GM19240 (cell line): ENCODE results near the gene MINDY4.
"Not testable (repeated sequence)": the region's sequence is repeated elsewhere in the genome, so short reads cannot be mapped to it uniquely, and the experiment has no call there.

Experiments used
- DNase-seq: peaks from one replicate; pipeline ENCODE4 v3.0.0; 2011; ENCODE audit warnings: low spot score; ENCODE audit not compliant: insufficient read length

MINDY4 gene

DNA sequence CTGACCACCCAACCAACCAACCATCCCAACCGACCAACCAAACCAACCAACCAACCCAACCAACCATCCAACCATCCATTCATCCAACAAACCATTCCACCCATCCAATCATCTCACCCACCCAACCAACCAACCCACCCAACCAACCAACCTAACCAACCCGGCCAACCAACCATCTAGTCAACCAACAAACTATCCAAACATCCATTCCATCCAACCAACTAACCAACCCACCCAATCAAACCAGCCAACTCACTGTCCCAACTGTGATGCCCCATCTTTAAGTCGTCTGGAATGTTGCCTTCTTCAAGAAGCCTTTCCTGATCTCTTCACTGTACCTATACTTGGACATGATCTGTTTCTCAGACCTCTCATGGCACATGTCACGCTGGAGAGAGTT is 31.6 kb downstream of the MINDY4 start:
- DNase-seq: no peak

DNA sequence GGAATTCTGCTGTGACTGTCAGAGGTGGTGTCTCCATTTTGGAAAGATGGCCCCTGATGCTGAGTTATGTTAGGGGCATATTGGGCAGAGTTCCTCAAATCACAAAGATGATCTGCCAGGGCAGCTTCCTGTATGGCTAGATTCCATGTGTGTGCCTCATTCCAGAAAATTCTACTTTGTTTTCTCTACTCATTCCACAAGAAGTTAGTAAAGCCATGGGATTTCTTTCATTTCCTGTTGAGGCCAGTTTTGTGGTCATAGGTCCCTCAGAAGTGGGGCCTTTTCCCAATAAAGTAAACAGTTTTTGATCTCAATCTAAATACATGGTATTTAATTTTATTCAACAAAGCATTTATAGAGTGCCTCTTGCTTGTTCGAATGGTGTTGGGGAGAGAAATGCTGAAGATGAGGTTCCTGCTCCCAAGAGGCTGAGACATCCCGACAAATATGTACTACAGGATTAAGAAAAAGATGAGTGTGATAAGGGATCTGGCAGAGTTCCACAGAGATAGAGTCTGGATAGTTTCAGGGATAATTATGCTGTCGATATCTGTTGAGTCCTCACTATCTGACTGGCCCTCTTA is 33.0 kb downstream of the MINDY4 start:
- DNase-seq: no peak

DNA sequence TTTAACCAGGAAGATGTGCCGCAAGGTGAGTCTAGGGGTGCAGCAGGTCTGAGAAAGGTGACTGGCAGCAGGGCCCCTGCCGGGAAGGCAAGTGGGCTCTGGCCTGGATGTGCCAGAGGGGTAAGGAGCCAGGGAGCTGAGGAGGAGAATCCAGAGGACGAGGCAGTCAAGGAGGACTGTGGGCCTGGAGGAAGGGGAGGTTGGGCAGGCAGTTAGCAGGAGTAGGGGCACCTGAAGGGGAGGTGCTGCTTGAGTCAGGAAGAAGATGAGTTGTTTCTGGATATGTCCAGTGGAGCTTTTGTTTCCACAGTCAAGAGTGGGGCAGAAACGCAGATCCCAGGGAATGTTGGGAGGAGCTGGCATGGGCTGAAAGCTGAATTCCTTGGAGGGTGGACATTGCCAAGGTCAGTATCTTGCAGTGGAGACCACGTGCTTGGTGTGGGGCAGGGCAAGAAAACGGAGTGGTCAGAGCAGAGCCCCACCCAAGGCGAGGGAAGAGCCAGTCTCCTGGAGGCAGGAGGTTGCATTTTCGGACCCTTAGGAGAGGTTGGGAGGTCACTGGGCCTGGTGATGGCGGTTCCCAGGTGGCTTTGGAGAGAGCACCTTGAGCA is 34.0 kb downstream of the MINDY4 start:
- DNase-seq: no peak

DNA sequence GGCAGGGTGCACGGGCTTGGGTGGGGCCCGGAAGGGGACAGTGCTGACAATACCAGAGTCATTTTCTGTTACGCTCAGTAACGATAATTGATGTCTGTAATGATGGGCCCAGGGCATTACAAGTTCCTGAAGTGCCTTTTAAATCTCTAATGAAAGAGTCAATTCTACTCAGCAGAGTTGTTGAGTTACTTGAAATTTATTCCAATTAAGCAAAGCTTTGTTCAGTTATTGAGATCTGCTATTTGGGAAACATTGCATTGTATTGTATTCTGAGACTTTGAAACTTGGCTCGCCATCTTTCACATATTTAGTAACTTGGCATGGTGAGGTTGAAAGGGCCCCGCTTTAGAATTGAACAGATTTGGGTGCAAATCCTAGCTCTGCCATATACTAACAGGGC is 34.7 kb downstream of the MINDY4 start:
- DNase-seq: no peak

DNA sequence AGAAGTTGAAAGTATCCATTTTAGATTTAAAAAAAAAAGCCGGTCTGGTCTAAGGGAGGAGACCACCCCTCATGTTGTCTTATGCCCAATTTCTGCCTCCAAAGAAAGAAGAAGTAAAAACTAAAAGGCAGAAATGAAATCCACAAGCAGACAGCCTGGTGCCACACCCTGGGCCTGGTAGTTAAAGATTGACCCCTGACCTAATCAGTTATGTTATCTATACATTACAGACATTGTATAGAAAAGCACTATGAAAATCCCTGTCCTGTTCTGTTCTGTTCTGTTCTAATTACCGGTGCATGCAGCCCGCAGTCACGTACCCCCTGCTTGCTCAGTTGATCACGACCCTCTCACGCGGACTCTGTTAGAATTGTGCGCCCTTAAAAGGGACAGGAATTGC is 36.3 kb downstream of the MINDY4 start:
- not testable (repeated sequence) for DNase-seq

DNA sequence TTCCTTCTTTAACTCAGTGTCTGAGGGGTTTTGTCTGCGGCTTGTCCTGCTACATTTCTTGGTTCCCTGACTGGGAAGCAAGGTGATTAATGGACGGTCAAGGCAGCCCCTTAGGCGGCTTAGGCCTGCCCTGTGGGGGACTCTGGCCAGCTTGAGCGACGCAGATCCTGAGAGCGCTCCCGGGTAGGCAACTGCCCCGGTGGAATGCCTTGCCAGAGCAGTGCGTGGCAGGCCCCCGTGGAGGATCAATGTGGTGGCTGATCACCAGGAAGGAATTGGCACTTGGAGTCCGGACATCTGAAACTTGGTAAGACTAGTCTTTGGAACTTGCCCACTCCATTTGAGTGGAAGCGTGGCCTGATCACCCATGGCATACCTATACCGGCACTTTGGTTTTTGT is 36.7 kb downstream of the MINDY4 start:
- not testable (repeated sequence) for DNase-seq

DNA sequence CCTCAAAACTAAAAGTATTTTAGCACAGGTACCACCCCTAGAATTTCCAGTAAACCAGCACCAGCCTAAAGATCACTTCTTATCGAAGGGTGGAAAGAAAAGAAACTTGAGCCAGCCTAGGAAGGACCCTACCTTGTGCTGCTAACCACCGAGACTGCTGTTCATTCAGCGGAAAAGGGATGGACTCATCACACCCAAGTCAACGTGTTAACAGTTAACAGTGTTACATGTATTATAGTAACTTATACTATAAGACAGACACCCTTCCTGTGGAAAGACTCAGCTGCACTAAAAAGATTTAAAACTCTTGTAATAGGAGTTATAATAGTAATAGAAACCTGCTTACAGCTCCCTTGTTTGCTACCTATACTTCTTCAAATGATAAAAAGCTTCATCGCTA is 39.8 kb downstream of the MINDY4 start:
- DNase-seq: no peak

DNA sequence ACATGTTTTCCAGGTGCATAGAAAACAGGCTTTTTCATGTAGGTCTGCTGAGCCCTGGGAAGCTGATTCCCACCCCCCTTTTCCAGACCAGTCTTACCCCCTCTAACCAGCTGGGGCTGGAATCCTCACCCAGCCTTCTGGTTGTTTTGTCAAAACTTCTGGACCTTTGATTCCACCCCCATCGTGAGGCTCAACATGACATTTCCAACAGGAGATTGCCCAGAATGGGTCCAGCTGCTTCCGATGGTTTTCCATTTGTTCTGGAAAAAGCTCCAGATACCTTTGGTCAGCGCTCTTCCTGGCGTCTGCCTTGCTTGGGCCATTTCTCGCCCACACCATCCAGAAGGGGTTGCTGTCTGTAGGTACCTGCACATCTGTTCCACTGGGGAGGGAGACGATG is 41.5 kb downstream of the MINDY4 start:
- DNase-seq: no peak

DNA sequence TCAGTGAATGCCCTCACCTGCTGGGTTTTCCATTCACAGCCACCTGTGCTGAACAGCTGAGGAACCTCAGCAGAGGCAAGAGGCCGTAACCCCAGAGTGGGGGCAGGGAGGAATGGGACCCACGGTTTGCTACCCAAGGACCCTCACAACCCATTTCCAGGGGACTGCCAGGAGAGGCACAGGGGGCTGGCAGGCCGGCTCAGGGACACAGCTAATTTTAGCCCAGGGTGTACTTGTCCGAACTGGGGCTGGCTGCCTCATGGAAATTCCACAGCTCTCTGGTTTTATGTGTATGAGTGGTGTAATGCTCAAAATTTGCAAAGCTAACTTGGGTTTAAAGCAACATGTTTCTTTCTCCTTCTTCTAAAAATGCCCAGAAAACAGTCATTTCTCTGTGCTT is 42.2 kb downstream of the MINDY4 start:
- DNase-seq: no peak

DNA sequence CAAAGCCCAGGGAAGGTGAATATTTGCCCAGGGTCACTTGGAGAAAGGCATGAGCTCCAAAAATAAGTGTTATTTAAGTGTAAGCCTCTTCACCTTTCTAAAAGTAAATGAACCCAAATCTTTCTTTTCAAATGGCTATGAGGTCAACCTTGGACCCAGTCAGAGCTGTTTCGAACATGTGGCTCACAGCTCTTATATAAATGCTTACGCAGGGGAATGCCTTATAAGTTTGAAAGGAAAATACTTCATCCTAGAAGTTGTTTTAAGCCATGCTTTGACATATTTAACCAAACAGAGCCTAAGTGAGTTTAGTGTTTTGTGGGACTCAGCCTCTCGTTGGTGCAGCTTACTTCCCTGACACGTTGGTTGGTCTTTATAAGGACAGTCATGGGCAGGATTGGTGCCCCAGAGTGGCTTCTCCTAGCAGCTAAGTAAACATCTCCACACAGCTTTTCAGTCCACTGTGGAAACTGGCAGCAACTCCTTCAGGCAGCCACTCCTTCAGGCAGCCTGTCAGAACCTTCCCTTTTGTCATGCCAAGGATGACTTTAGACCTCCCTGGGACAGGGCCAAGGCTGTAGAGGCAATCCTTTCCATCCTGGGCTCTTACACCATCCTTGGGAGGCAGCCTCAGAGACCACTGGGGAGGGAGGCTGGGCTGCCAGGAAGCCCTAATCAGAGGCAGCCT is 43.6 kb downstream of the MINDY4 start:
- no peak for DNase-seq

DNA sequence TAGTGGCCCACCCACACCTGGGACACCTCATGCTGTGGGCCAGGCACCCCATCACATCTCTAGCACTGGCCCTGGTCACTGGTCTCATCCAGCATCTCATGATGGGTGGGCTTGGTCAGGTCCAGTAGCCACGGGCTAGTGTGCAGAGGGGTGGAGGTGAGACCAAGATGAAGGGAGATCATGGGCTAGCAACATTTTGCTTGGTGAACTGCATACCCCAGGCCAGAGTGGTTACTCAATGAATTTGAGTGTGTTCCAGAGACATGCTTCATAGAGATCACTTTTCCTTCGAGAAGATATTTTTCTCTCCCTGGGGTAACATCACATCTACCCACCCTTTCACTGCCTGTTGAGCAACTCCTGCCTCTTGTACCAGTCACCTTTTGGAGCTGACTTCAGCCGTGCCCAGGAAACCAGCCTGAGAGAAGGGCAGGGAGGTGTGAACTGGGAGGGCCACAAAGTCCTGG is 44.2 kb downstream of the MINDY4 start:
- DNase-seq: no peak

DNA sequence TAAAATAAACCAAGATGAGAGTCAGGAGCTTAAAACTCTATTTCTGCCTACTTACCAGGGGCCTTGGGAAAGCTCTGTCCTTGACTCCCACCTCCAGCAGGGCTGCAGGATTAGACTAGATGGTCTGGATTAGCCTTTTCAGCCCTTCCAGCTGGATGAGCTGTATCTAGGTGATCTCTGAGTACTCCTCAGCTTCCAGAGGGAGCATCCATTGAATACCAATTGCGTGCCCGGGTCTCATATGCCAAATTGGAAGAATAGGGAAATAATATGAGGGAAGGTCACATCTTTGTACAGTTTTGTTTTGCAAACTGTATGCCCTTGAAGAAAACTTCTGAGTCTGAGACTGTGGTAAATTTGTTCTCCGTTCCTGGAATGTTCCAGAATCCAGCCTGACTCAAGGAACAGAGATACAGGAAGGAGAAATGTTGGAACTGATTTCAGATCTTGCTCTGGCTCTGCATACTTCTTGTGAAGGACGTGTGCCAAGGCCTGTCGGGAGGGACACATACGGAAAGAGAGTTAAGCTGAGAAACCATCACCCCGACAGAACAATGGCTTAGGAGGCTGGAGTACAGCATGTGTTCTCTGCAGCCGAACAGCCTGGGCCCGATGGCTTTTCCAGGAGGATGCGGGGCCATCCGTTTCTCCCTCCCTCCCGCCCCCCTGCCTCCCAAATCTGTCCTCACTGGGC is 44.9 kb downstream of the MINDY4 start:
- no peak for DNase-seq

DNA sequence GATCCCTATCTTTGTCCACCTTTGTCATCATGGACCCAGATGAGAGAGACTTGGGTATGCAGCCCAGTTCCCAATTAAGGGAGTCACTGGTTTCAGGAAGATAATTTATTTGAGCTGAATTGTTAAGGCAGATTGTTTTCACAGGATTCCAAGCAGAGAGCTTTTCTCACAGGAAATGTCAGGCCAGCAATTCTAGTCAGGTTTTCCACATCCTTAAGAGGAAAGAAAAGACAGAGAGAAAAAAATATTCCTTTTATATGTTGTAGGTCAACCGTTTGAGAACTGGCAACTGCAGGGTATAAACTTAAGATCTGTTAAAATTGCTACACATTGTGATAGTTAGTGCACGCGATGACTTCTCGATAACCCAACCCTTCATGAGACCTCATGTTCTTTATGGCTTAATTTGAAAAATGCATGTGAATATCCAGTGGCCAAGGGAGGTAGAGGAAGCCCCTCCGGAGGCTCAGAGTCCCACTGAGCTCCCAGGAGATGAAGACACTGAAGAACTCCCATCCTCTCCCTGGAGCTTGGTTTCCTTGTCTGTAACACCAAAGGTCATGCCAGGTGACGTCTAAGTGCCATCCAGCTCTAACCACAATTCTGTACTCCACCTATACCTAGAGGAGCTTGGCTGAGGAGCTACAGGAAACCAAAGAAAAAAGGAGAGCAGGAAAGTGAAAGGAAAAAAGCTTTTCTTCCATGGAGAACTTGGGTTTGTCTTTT is 45.6 kb downstream of the MINDY4 start:
- DNase-seq: no peak

DNA sequence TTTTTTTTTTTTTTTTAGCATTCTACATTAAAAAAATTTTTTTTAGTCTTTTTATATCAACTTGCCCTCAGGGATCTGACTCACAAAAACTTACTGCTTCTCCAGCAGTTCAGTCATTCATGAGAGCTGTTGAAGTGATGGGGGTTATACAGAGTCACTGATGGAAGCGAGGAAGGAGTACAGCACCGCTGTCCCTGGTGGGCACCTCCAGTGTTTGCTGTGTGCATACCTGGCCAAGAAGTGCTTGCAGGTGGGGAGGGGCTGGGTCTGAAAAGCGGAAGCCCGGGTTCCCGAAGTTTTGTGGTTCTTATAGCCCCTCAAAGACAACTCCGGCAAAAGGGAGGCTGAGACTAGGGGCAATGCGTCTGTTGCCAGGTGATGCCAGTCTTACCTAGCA is 46.2 kb downstream of the MINDY4 start:
- no peak for DNase-seq

DNA sequence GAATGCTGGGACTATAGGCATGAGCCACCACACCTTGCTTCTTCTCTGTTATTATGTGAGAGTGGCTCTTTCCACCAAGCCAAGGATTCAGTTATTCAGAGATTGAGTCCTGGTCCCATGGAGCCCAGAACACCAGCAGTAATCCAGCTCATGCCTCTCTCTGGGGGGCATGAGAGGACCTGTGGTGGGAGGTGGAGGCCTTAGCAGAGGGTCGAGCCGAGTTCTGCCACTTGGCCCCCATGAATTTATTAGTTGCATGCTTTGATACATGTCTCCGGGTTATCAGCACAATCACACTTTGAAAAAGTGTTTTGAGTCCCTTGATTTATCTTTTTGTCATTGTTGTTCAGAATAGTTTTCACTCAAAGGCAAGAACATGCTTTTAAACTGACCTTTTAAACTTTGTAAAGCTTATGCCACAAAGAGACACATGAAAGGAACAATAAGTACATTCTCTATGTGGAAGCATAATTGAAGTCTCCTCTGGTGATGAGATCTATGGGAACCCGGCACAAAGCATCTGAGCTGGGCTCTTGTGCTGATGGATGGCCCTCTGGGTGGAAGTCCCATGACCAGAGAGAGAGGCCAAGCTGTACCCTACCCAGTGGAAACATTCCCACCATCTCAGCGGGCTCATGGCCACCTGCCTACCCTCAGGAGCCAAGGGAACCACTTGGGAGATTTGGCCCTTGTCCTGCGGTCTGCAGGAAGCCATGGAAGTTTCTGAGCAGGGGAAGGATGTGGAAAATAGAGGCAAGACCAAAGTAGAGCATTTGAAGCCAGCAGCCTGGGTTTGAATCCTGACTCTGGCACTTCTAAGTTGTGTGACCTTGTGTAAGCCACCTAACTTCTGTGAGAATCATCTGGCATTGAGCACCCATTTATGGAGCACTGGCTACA is 53.9 kb downstream of the MINDY4 start:
- no peak for DNase-seq

DNA sequence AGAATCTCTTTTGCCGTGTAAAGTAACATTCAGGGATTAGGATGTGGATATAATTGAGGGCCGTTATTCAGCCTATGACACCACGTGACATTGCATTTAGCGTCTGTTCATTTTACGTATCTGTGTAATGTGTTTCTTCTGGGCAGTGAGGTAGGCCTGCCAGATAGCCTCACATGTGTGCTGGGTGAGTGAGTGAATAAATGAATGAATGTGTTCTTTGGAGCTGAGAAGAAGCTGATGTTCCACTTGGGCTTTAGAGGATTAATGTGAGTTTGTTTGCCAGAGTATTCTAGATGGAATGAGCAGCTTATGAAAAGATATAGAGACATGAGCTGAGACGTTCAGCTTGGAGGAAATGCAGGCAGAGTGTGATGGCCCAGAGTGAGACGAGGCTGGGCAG is 55.0 kb downstream of the MINDY4 start:
- DNase-seq: no peak

DNA sequence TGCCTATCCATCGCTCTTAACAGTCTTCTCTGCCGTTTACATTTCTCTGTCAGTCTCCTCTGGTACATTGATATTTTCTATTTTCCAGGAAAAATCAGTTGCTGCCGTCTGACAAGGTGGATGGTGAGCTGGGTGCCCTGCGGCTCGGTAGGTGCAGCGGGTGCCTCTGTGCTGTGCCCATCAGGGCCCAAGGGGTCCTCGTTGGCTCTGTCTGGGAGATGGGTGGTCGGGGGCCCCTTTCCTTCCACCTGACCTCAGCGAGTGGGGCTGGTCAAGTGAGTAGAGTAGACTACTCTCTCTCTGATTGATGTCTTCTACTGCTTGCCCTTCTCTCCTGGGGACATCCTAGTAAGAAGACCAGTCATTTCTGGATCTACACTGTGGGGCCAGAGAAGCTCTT is 57.4 kb downstream of the MINDY4 start:
- no peak for DNase-seq

DNA sequence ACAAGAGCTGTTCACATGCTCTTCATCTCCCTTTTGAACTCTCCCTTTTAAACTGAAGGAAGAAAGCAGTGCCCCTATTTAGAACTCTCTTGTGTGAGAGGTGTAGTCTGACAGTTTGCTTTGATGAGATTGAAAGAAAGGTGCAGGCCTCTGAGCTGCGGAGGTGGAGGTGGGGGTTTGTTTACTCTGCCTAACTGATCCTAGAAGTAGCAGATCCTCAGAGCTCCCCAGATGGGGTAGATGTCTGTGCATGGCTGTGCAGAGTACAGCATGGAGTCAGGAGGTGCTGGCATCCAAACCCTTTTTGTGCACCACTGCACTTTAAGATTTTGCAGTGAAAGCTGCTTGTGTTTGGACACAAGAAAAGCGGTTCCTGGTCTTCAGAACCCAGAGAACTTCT is 58.3 kb downstream of the MINDY4 start:
- DNase-seq: no peak

DNA sequence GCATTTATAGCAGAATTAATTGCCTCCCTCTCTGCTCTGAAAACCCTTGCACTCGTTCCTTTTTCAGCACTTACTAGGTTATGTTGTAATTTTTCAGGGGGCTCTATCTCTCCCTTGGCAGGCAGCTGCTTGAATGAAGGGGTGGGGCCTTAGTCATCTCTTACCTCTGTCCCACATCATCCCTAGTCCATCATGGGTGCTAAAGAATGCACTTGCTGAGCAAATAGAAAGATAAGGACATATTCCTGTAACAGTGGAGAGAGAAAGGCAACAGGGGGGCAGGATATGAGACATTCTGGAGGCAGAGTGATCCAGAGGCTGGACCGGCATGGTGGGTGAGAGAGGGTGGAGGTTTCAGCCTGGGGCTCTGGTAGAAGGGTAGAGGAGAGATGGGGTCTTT is 60.0 kb downstream of the MINDY4 start:
- no peak for DNase-seq

DNA sequence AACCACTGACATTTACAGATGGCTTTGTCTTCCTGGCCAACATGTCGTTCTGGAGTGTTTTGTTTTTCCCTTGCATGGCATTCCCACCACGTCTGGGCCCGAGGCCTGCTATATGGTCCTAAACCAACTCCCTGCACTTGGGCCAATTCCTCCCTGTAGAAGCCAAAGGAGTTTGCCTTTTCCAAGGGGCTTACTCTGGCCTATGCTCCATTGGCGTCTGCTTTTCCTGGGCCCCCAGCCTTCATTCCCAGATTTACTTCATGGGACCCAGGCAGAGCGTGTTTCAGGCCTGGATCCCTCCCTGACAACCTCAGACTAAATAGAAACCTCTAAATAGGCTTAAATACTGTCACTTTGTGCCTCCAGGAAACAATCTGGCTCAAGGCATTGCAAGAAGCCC is 60.7 kb downstream of the MINDY4 start:
- no peak for DNase-seq
